Esophagus squamous epithelium (tissue), 5 donors: ENCODE results near the gene PPP4C. TPM values are rescaled to one million over a fixed set of nuclear protein-coding genes. Genes with fewer than 3 reads are reported as not detected.

ENCODE experiments used
- DNase-seq: peaks from one replicate; lab custom pipeline; 2025; lab: John Stamatoyannopoulos, UW
- H3K27ac ChIP-seq, 4 donors: fragments of 200-600 bp; sonication (generic); one replicate each; pipeline ENCODE4 v1.5.1; 2016 to 2019; ENCODE audit warnings: mild to moderate bottlenecking in 1 of 4
- H3K27me3 ChIP-seq, 4 donors: fragments of 200-600 bp; sonication (generic); 1 replicate in 3 of 4; 2 replicates in 1 of 4; pipeline versions ENCODE4 v1.5.1 to v1.6.0; 2017 to 2021; ENCODE audit warnings: antibody characterized with exemption in 1 of 4
- H3K36me3 ChIP-seq, 3 donors: fragments of 200-600 bp; sonication (generic); one replicate each; pipeline ENCODE4 v1.5.1; 2016 to 2019
- H3K4me1 ChIP-seq, 3 donors: fragments of 200-600 bp; sonication (generic); one replicate each; pipeline ENCODE4 v1.5.1; 2017 to 2019
- H3K4me3 ChIP-seq, 4 donors: fragments of 200-600 bp; sonication (generic); 1 replicate in 3 of 4; 2 replicates in 1 of 4; pipeline ENCODE4 v1.5.1; 2016 to 2019; ENCODE audit warnings: mild to moderate bottlenecking in 2 of 4, moderate library complexity in 1 of 4
- H3K9me3 ChIP-seq, 3 donors: fragments of 200-600 bp; sonication (generic); one replicate each; pipeline ENCODE4 v1.5.1; 2016 to 2019
- CTCF ChIP-seq, 6 experiments: fragments of 450-650 bp in 4 of 6; fragments of 200-600 bp in 2 of 6; sonication (generic) in 2 of 6; IDR thresholded peaks; one replicate each; pipeline ENCODE4 v1.5.1; 2016 to 2019; ENCODE audit warnings: antibody characterized with exemption in 6 of 6, mild to moderate bottlenecking in 4 of 6, moderate library complexity in 4 of 6
- POLR2A ChIP-seq, 4 donors: fragments of 450-650 bp; IDR thresholded peaks; one replicate each; pipeline ENCODE4 v1.6.1; 2017; ENCODE audit warnings: antibody characterized with exemption in 4 of 4, mild to moderate bottlenecking in 4 of 4, moderate library complexity in 3 of 4
- WGBS, 2 donors: methylation state at CpG; one replicate each; pipeline ENCODE4 v1.1.5; 2018; 5-methylcytosine and 5-hydroxymethylcytosine counted together
- intact Hi-C: fragments of 100-400 bp; cut with DNase I; formaldehyde crosslinking; loops from one replicate; pipeline ENCODE4 v1.15.0; 2022
- total RNA-seq, 4 donors: library from RNA; depleted of rRNA; stranded (reverse); fragments of >200 nt; gene quantifications; one replicate each; pipeline ENCODE4 v1.1.0, GENCODE V29; 2016
- donor health status: DM: yes; HTN: yes; CAD: no.

PPP4C gene
- total RNA-seq, 4 donors from 2014 or later: 67.9 to 100 (median 78.4) TPM

- peaks cover 35 to 52% (median 49%) of the 10 kb centered on the region in 3 donors for H3K36me3 ChIP-seq
- WGBS, 2 donors: 0 to 11% methylated on average over 1 to 5 of the region's 21 CpGs
- intact Hi-C loops: no loop called here
Observed at GRCh38 chr16:30066761-30067583, 8.8 kb upstream of the PPP4C start.

GRCh38 chr16:30067584-30067916 is 8.2 kb upstream of the PPP4C start:
- intact Hi-C loops: no loop called here
- H3K4me1 ChIP-seq: peaks cover 46 to 75% (median 48%) of the 10 kb centered on the region in 3 donors
- no peaks in the 10 kb centered on the region for H3K27me3 ChIP-seq
- H3K9me3 ChIP-seq: no peaks in the 10 kb centered on the region
- H3K4me3 ChIP-seq: peak overlapping the region; percentile 92 to 98 (median 95)
- 24 to 62% methylated on average over 1 to 6 of the region's 6 CpGs for WGBS, 2 donors
- DNase-seq: no peak
- peak overlapping the region; percentile 98 to 100 (median 100) for H3K27ac ChIP-seq
- no peak for TF ChIP-seq CTCF (IDR thresholded peaks at IDR 0.05)
- no peak for TF ChIP-seq POLR2A (IDR thresholded peaks at IDR 0.05)
- H3K36me3 ChIP-seq: peaks cover 36 to 58% (median 50%) of the 10 kb centered on the region in 3 donors

More at GRCh38 chr16:30066761-30067583, 8.8 kb upstream of the PPP4C start:
- peak overlapping the region; percentile 98 to 100 (median 100) for H3K27ac ChIP-seq
- no peaks in the 10 kb centered on the region for H3K9me3 ChIP-seq
- DNase-seq: no peak
- peaks cover 46 to 76% (median 48%) of the 10 kb centered on the region in 3 donors for H3K4me1 ChIP-seq
- no peaks in the 10 kb centered on the region for H3K27me3 ChIP-seq
- H3K4me3 ChIP-seq: peak overlapping the region; percentile 92 to 98 (median 95)
- TF ChIP-seq POLR2A (IDR thresholded peaks at IDR 0.05): peak in 1 of 4 donors; percentile 41
- TF ChIP-seq CTCF (IDR thresholded peaks at IDR 0.05): no peak

- no peak for TF ChIP-seq CTCF (IDR thresholded peaks at IDR 0.05)
- no peak for TF ChIP-seq POLR2A (IDR thresholded peaks at IDR 0.05)
- peaks cover 36 to 66% (median 50%) of the 10 kb centered on the region in 3 donors for H3K36me3 ChIP-seq
- intact Hi-C loops: no loop called here
- H3K27me3 ChIP-seq: no peaks in the 10 kb centered on the region
- H3K4me1 ChIP-seq: peaks cover 43 to 67% (median 45%) of the 10 kb centered on the region in 3 donors
- no peak for DNase-seq
- 75 to 77% methylated on average over 8 to 9 of the region's 9 CpGs for WGBS, 2 donors
- peak overlapping the region in 2 of 4 donors; percentile 19 to 98 for H3K4me3 ChIP-seq
- peak overlapping the region; percentile 28 to 100 (median 78) for H3K27ac ChIP-seq
- no peaks in the 10 kb centered on the region for H3K9me3 ChIP-seq
Observed at GRCh38 chr16:30068333-30068732, 7.5 kb upstream of the PPP4C start.

GRCh38 chr16:30068750-30069610 is 6.8 kb upstream of the PPP4C start:
- Histone ChIP-seq H3K36me3 (peaks cover 36 to 72% (median 50%) of the 10 kb centered on the region in 3 donors), H3K27me3 (no peaks in the 10 kb centered on the region), H3K4me3 (peak overlapping the region in 1 of 4 donors; percentile 19), H3K27ac (peak overlapping the region; percentile 28 to 100 (median 78)), H3K9me3 (no peaks in the 10 kb centered on the region), H3K4me1 (peaks cover 36 to 64% (median 40%) of the 10 kb centered on the region in 3 donors)
- no peak for DNase-seq
- TF ChIP-seq POLR2A (IDR thresholded peaks at IDR 0.05): no peak
- peak in 3 of 6 experiments; percentile 43 to 68 (median 50) for TF ChIP-seq CTCF (IDR thresholded peaks at IDR 0.05)
- WGBS, 2 donors: 67 to 80% methylated on average over 7 to 15 of the region's 17 CpGs
- intact Hi-C loops: no loop called here
